Measurements from ENCODE around the gene SKIDA1.

DNA sequence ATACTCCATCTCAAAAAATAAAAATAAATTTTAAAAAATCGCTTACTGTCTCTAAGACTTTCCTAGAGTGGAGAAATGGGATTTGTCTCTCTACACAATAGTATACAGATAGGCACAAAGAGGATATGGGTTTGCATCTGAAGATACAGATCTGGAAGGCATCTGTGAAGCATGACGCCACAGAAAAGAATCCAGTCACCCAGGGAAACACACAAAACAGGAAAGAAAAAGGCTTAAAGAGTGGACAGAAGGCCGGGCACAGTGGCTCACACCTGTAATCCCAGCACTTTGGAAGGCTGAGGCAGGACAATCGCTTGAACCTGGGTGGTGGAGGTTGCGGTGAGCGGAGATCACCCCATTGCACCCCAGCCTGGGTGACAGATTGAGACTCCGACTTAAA, 61.3 kb downstream of the SKIDA1 start:
- TF ChIP-seq TAF1 (IDR thresholded peaks at IDR 0.05; ENCODE audit: borderline replicate concordance, low read depth, low read length) (no peak), POLR2A (IDR thresholded peaks at IDR 0.05; ENCODE audit: low read depth, low read length) (no peak)
